ENCODE measurements around the gene ADM.

ADM gene

DNA sequence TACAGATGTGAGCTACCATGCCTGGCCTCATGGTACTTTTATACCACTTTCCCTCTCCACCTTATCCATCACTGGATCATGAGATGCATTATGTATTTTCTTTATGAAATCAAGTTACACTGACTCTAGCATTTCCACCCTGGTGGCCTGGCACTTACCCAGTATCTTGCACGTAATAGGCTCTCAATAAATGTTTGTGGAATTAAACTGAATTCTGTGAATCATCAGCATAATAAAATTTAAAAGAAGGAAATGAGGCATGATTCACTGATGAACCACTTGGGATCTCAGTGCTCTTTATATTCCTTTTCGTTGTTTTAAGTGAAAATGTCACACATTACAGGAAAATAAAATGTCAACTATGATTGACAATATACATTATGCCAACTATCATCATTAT lies 25.1 kb downstream of the ADM start:
- no peak for DNase-seq

DNA sequence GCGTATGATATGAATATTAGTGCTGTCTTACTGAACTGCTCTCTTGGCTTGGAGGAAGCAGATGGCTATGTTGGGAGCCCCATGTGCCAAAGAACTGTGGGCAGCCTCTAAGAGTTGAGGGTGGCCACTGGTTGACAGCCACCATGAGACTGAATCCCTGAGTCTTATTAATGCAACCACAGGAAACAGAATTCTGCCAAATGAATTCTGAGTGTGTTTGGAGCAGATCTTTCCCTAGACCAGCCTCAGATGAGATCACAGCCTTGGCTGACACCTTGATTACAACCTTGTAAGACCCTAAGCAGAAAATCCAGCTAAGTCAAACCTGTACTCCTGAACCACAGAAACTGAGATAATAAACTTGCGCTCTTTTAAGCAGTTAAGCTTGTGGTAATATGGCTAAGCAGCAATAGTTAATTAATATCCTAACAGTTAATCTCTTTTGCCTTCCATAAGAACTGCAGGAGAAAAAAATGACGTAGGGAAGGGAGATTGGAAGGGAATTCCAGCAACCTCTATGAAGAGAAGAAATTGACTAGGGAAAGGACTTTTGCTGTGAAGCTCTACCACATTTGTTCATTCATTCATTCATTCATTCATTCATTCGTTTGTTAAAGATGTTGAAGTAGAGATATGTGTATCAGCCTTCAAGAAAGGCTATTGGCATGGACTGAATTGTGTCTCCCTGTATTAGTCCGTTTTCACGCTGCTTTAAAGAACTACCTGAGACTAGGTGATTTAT lies 26.8 kb downstream of the ADM start:
- no peak for DNase-seq

DNA sequence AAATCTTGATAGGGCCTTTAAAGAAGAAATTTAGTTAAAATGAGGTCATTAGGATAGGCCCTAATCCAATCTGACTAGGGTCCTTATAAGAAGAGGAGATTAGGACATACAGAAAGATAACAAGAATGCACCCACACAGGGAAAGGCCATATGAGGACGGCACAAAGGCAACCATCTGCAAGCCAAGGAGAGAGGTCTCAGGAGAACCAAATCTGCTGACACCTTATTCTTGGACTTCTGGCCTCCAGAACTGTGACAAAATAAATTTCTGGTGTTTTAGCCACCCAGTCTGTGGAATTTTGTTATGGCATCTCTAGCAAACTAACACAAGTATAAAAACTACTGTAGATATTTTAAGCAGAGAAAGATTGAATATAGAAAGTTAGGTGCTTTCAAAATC lies 28.6 kb downstream of the ADM start:
- no peak for DNase-seq

DNA sequence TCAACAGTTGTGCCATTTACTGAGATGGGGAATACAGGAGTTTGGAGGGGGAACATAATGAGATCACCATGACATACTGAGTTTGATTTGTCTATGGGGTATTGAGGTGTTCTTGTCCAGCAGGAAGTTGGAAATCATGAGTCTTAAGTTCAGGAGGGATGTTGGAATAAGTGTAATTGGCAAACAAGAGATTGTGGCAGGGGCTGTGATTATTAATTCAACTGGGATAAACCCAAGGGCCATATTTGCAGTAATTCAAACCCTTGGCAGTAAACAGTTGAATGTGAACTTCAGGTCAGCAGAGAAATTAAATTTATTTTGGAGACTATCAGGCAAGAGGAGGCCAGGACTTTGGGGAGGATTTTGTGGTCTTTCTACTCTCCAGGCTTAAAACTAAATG lies 33.4 kb downstream of the ADM start:
- DNase-seq, result no peak

DNA sequence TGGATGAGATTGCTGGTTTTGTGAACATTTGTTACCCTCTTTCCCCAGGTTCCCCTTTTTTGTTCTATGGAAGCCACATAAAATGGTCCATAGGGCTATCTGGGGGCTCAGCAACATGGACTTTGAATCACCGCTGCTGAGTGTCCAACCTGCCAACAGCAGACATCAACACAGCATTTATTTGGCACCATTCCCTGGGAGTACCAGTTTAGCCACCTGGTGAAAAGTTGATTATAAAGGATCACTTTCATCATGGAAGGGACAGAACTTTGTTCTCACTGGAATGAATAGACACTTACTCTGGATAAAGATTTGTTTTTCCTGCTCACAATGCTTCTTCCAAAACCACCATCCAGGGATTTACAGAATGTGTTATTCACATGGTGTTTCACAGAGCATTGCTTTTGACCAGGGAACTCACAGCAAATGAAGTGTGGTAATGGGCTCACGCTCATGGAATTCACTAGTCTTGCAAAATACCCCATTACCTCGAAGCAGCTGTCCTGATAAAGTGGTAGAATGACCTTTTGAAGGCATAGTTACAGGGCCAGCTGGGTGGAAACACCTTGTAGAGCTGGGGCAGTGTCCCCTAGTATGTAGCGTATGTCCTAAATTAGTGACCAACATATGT lies 43.9 kb downstream of the ADM start:
- no peak for DNase-seq

DNA sequence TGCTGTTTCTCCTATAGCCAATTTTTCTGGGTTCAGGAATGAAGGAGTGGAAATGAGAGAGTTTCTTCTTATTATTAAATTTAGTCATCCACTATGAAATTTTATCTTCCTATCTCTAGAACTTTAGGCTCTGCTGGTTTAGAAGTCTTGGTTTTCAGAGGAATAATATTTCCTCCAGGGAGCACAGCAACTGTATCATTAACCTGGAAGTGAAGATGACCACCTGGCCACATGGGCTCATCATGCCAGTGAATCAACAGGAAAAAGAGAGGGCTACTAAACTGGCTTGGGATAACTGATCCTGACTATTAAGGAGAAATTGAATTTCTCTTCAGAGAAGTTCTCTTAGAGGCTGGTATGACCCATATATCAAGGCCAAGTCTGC lies 44.4 kb downstream of the ADM start:
- no peak for DNase-seq

DNA sequence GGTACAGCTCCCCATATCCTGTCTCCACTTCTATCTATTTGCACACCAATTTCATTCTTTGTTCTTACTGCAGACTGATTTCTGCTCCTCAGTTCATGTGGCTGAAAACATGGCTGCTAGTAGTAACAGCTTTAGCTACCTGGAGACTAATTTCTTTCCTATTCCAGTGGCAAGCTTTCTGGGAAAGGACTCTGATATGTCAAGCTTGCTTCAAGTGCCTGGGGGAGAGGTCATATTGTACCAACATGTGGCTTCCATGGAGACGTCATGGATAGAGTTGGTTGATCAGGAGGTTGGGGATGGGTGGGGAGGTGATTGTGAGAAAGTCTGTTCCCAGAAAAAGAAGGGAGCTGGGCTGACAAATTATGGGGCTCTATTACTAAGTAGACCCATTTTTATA lies 44.9 kb downstream of the ADM start:
- DNase-seq, result no peak

DNA sequence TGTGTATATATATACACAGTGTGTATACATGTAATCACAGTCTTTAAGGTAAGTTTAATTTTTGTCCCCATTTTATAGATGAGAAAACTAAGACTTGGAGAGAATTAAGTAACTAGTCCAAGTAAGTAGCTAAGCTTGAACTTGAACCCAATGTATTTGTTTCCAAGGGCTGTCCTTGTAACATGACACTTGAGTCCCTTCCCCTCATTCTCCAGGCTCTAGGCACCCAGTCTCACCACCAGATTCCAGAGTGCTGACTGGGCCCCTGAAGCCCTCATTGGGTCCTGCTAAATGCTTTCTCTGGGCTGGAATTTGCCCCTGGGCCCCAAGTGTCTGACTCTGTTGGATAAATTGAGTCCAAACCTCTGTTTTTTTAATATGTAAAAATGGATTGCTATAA lies 45.5 kb downstream of the ADM start:
- no peak for DNase-seq

DNA sequence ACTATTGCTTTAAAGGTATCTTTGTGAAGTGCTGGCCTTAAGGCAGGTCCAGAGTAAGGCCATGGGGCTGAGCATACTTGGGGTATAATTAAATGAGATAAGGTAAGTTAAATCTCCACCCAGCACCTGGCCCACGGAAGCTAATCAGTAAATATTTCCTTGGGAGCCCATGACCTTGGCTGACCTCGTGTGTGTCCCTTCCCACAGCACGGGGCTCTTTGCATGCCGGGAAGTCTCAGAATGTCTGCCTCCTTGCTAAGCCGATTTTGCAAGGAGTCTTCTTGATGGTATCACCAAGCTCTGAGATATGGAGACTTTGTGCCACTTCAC lies 46.5 kb downstream of the ADM start:
- DNase-seq, result no peak

DNA sequence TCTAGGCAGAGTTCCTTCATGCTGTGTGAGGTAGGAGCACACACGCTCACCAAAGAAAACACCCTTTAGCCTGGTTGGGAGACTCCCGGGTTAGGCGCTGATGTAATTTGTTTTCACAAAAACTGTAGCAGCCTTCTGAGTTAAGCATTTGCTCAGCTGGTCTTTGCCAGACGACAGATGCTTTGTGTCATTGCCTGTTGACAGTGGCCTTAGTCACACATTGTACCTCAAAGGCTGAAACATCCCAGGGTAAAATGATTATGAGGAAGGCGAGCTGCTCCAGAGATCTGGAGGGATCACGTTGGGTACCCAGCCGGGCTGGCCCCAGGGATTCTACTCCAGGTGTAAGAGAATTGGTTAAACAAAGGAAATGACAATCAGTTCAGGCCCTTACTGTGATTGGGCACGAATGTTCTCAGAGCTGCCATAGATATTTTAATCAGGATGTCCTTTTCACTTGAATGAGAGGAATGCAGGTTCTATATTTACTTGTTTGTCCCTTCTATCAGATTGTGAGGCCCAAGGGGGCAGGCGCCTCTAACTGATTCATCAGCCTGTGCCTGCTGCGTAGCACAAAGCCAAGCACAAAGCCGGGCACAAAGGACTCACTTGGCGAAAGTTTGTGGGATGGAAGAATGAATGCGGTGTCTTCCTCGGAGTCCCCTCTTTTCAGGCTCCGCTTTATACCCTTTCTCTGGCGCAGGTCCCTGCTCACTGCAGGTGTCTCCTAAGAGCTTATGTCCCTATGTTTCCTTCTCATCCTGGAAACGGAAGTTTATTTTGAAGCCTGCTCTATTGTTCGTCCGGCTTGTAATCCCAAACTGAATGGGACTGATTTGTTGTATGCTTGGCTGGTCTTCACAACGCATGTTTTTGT lies 47.1 kb downstream of the ADM start:
- no peak for DNase-seq

DNA sequence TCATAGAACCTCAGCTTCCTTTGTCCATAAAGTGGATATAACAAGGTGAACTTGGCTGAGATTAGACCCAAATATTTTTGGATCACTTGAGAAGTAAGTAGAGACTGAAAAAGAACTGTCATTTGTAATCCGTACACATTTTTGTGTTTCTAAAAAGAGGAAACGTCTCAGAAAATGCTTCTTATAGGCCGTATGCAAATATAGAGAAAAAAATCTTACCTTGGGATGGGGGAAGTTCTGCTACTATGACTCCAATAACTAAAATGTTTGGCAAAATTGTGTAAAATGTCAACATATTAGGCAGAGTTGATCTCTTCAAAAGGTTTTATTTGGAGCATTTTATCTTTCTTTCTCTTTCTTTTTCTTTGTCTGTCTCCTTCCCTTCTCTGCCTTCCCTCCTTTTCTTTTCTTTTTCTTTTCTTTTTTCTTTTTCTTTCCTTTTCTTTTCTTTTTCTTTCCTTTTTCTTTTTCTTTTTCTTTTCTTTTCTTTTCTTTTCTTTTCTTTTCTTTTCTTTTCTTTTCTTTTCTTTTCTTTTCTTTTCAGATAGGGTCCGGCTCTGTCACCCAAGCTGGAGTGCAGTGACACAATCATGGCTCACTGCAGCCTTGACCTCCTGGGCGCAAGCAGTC lies 48.2 kb downstream of the ADM start:
- no peak for DNase-seq

DNA sequence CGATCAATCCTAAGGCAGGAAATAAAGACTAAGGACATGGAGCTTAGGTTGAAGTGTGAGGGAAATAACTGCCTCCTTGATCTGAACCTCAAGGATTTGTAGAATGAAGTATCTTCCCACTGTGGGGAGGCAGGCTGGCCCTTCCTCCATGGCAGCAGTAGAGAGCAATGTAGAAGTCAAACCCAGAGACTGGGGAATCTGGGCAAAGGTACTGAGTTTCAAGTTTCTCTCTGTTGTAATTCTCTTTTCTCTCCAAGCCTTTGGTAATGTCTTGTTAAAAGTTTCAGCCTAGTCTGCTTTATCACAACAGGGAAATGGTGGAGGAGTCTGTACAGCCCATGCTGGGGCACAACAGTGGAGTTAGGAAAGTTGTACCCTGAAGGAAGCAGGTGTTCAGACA lies 49.5 kb downstream of the ADM start:
- no peak for DNase-seq

DNA sequence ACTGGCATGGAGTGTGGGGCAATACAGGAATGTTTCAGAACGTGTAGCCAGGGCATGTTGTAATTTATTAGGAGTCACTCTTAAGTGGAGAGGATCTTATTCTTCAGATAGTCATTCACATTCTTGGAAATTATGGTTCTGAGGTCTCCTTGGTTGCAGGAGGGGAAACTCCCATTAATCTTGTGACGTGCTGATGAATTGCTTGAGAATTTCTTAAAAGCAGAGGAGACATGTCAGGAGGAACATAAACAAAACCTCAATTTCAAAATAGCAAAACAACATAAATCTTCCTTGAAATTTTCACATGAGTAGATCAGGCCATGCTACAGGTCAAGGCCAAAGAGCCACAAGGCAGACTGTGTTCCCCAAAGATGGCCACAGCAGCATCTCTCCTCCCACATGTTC lies 50.4 kb downstream of the ADM start:
- no peak for DNase-seq

DNA sequence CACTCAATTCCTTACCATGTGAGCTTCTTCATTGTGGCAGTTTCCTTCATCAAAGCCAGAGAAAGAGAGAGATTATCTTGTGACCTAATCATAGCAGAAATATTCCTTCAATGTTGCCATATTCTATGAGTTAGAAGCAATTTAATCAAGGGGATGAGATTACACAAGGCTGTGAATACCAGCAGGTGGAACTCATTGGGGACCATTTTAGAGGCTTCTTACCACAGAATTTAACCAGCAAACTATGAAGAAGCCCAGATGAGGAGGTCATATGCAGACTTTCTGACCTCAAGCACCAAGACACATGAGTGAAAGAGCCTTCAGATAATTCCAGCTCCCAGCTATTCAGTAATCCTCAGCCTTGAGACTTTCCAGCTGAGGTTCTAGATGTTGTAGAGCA lies 51.3 kb downstream of the ADM start:
- no peak for DNase-seq

Data from CD4-positive, alpha-beta T cell treated with Interleukin-10 for 1 hour (primary cell).